Ovary (tissue), 9 donors: ENCODE data around the gene CAMKV. TPM values are rescaled to one million over a fixed set of nuclear protein-coding genes. Genes with fewer than 3 reads are reported as not detected.
"Not testable (repeated sequence)": the region's sequence is repeated elsewhere in the genome, so short reads cannot be mapped to it uniquely, and the experiment has no call there.

Experiments used
- DNase-seq, 5 donors: peaks; one replicate each; pipeline ENCODE4 v3.0.0-alpha.2; 2019 to 2020
- H3K27ac ChIP-seq, 2 donors: fragments of 200-600 bp; one replicate each; pipeline versions ENCODE4 v1.5.1 to v1.8.0; 2019 to 2022
- H3K27me3 ChIP-seq: fragments of 200-600 bp; one replicate; pipeline ENCODE4 v1.8.0; 2022
- H3K36me3 ChIP-seq: fragments of 200-600 bp; sonication (generic); one replicate; pipeline ENCODE4 v1.5.1; 2019
- H3K4me1 ChIP-seq: one replicate; pipeline ENCODE4 v1.8.1; 2013; ENCODE audit warnings: mild to moderate bottlenecking, moderate library complexity; ENCODE audit not compliant: insufficient read depth
- H3K4me3 ChIP-seq: fragments of 200-600 bp; sonication (generic); one replicate; pipeline ENCODE4 v1.5.1; 2017
- H3K9me3 ChIP-seq, 2 donors: fragments of 200-600 bp in 1 of 2; sonication (generic) in 1 of 2; one replicate each; pipeline versions ENCODE4 v1.5.1 to v1.8.1; 2013 to 2019; ENCODE audit warnings: mild to moderate bottlenecking in 1 of 2, moderate library complexity in 1 of 2
- CTCF ChIP-seq, 3 donors: fragments of 450-650 bp in 2 of 3; fragments of 200-600 bp in 1 of 3; IDR thresholded peaks; one replicate each; pipeline versions ENCODE4 v1.5.1 to v1.8.0; 2016 to 2022; ENCODE audit warnings: antibody characterized with exemption in 3 of 3, mild to moderate bottlenecking in 1 of 3
- EP300 ChIP-seq: sonication (generic); formaldehyde crosslinking; IDR thresholded peaks from one replicate; pipeline ENCODE4 v1.6.1; 2017; ENCODE audit warnings: antibody characterized with exemption
- POLR2A ChIP-seq: fragments of 450-650 bp; IDR thresholded peaks from one replicate; pipeline ENCODE4 v1.6.1; 2017; ENCODE audit warnings: antibody characterized with exemption, mild to moderate bottlenecking, moderate library complexity
- WGBS, 3 donors: extraction: QIAGEN DNeasy Blood & Tissue Kit in 1 of 3; methylation state at CpG; one replicate each; pipeline versions ENCODE4 v1.1.5 to v1.1.7; 2013 to 2017; 5-methylcytosine and 5-hydroxymethylcytosine counted together
- intact Hi-C, 4 donors: fragments of 100-400 bp; cut with DNase I; formaldehyde crosslinking; loops; one replicate each; pipeline versions ENCODE4 v1.11.0 to v1.15.1; 2022 to 2023
- polyA plus RNA-seq, 2 donors: library from polyadenylated mRNA; stranded (reverse); fragments of 200-250 nt in 1 of 2; fragments of 350-450 nt in 1 of 2; fragmentation: Illumina TruSeq in 1 of 2; extraction: RNeasy Lipid Tissue Mini Kit (QIAGEN cat#74804) in 1 of 2; gene quantifications; one replicate each; pipeline ENCODE4 v1.2.3, GENCODE V29; 2013 to 2014
- total RNA-seq, 7 donors: library from RNA; depleted of rRNA in 2 of 7; stranded (reverse); fragments of >200 nt in 2 of 7; fragmentation: NEBNext Ultra II Directional in 3 of 7; extraction: Animal tissue kit (Norgen Biotek cat#: 25700) in 3 of 7; gene quantifications; one replicate each; pipeline versions ENCODE4 v1.1.0 to v1.2.4, GENCODE V29; 2016 to 2023
- donor health status: DM: no; HTN: no; CAD: no; lungs with moderate emphysema.
- donor health status: DM: no; HTN: no; CAD: no.
- donor health status: Bipolar disorder and iron deficiency.
- donor health status: DM: yes; HTN: yes; CAD: no.
- donor health status: DM: no; HTN: no; CAD: no.
- donor health status: DM: yes; HTN: yes; CAD: no.

The CAMKV gene
- total and polyA plus RNA-seq, 9 donors = 0.18 TPM; not detected in 8

GRCh38 chr3:49906073-49906743, 36.5 kb upstream of the CAMKV start:
- Histone ChIP-seq H3K27ac (peak overlapping the region; percentile 15 to 29), H3K4me3 (no peak overlapping the region), H3K36me3 (no peaks in the 10 kb centered on the region), H3K9me3 (no peaks in the 10 kb centered on the region), H3K4me1 (peaks cover 3% of the 10 kb centered on the region), H3K27me3 (no peaks in the 10 kb centered on the region)
- no peak for TF ChIP-seq POLR2A
- TF ChIP-seq CTCF (IDR thresholded peaks at IDR 0.05) = peak in 2 of 3 donors; percentile 62 to 71
- intact Hi-C loops = loop anchor here in 1 of 4 donors (10.0 kb wide), 2 partner anchors 101 to 201 kb away; partner anchors contain the start of gene INKA1
- DNase-seq = peak; percentile 44 to 68 (median 54)
- 10 to 15% (median 14%) methylated on average over 15 of the region's 15 CpGs for WGBS, 3 donors

GRCh38 chr3:49904448-49904847, 34.7 kb upstream of the CAMKV start:
- not testable (repeated sequence) for H3K4me3 ChIP-seq, DNase-seq, H3K36me3 ChIP-seq, H3K27me3 ChIP-seq, H3K4me1 ChIP-seq, H3K9me3 ChIP-seq, H3K27ac ChIP-seq
- intact Hi-C loops = loop anchor here in 1 of 4 donors (10.0 kb wide), 2 partner anchors 100 to 200 kb away; partner anchors contain the start of gene INKA1
- WGBS, 3 donors = 95 to 96% (median 96%) methylated on average over 13 of the region's 13 CpGs

GRCh38 chr3:49903451-49904424, 34.0 kb upstream of the CAMKV start, which contains the start of gene MST1R:
TSS of gene MST1R (minus strand) at chr3:49903873. CDS start at chr3:49903609, 264 bp downstream.
- H3K4me1 ChIP-seq = peaks cover 3% of the 10 kb centered on the region
- no peaks in the 10 kb centered on the region for H3K27me3 ChIP-seq
- 29 to 57% (median 35%) methylated on average over 36 to 65 of the region's 65 CpGs for WGBS, 3 donors
- no peak within 1 kb of the TSS for H3K27ac ChIP-seq
- DNase-seq = peak; percentile 64 to 78 (median 72)
- TF ChIP-seq CTCF (IDR thresholded peaks at IDR 0.05) = peak in 1 of 3 donors; percentile 12
- TF ChIP-seq EP300 = no peak
- H3K36me3 ChIP-seq = no peaks in the 10 kb centered on the region
- H3K4me3 ChIP-seq = peak within 1 kb of the TSS; percentile 13
- intact Hi-C loops = loop anchor here in 1 of 4 donors (10.0 kb wide), 2 partner anchors 99 to 199 kb away; partner anchors contain the start of gene INKA1
- H3K9me3 ChIP-seq = no peaks in the 10 kb centered on the region

GRCh38 chr3:49902511-49903345, 33.0 kb upstream of the CAMKV start:
- intact Hi-C loops = loop anchor here in 1 of 4 donors (10.0 kb wide), 2 partner anchors 98 to 198 kb away; partner anchors contain the start of gene INKA1
- Histone ChIP-seq H3K36me3 (no peaks in the 10 kb centered on the region), H3K27ac (no peak overlapping the region), H3K4me1 (peaks cover 3% of the 10 kb centered on the region), H3K27me3 (no peaks in the 10 kb centered on the region), H3K9me3 (no peaks in the 10 kb centered on the region), H3K4me3 (no peak overlapping the region)
- TF ChIP-seq EP300 (no peak), CTCF (IDR thresholded peaks at IDR 0.05) (no peak), POLR2A (no peak)
- DNase-seq = peak in 2 of 5 donors; percentile 36 to 39
- 92% methylated on average over 41 to 44 of the region's 44 CpGs for WGBS, 3 donors
